Measurements from ENCODE around the gene SHE.

The SHE gene

DNA sequence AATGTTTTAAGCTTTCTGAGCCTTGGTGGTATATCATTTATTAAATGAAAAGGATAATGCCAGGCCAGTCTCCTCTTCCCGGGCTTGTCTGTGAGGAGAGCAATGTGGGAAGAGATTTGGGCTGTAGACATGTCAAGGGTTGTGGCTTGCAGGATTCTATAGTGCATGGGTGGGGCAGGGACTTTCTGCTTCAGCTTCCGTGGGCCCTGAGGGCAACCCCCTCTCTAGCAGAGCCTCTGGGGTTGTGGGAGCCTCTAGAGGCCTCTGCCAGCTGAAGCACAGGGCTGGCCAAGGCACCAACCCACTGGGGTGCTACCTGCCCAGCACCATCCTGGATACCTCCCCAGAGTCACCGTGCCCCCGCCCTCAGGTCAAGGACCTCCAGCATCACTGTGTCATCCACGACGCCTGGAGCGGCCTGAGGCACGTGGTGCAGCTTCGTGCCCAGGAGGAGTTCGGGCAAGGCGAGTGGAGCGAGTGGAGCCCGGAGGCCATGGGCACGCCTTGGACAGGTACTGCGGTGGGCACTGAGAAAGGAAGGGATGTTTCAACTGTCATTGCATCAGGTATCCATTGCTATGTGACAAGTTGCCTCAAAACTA, 66.5 kb downstream of the SHE start:
- TF ChIP-seq, protein P1, sequence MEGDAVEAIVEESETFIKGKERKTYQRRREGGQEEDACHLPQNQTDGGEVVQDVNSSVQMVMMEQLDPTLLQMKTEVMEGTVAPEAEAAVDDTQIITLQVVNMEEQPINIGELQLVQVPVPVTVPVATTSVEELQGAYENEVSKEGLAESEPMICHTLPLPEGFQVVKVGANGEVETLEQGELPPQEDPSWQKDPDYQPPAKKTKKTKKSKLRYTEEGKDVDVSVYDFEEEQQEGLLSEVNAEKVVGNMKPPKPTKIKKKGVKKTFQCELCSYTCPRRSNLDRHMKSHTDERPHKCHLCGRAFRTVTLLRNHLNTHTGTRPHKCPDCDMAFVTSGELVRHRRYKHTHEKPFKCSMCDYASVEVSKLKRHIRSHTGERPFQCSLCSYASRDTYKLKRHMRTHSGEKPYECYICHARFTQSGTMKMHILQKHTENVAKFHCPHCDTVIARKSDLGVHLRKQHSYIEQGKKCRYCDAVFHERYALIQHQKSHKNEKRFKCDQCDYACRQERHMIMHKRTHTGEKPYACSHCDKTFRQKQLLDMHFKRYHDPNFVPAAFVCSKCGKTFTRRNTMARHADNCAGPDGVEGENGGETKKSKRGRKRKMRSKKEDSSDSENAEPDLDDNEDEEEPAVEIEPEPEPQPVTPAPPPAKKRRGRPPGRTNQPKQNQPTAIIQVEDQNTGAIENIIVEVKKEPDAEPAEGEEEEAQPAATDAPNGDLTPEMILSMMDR (IDR thresholded peaks at IDR 0.05; ENCODE audit: insufficient read depth, missing control alignments) = no peak
- no peak for DNase-seq (ENCODE audit: insufficient read length, low spot score)
- FAIRE-seq = no peak

DNA sequence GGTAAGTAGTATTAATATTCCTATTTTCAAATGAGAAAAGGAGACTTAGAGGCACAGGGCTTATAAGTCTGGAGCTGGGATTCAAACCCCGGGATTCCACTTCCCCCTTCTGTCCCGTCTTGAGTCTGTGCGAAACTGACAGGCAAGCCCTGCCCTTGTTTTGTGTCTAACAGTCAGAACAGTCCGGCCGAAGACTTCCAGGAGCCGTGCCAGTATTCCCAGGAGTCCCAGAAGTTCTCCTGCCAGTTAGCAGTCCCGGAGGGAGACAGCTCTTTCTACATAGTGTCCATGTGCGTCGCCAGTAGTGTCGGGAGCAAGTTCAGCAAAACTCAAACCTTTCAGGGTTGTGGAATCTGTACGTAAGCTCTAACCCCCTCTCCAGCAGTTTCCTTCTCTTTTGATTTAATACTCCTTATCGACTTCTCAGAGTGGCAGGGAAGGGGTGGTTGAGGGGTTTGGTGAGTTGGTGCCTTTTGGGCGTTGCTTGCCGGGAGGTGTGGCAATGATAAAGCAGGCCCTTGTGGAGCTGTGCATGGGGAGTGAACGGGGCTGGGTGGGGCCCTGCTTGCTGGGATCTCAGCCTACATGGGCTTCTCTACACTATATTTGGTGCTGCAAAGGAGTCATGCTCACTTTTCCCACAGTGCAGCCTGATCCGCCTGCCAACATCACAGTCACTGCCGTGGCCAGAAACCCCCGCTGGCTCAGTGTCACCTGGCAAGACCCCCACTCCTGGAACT, 67.7 kb downstream of the SHE start:
- DNase-seq (ENCODE audit: insufficient read length, low spot score) = no peak
- no peak for FAIRE-seq

DNA sequence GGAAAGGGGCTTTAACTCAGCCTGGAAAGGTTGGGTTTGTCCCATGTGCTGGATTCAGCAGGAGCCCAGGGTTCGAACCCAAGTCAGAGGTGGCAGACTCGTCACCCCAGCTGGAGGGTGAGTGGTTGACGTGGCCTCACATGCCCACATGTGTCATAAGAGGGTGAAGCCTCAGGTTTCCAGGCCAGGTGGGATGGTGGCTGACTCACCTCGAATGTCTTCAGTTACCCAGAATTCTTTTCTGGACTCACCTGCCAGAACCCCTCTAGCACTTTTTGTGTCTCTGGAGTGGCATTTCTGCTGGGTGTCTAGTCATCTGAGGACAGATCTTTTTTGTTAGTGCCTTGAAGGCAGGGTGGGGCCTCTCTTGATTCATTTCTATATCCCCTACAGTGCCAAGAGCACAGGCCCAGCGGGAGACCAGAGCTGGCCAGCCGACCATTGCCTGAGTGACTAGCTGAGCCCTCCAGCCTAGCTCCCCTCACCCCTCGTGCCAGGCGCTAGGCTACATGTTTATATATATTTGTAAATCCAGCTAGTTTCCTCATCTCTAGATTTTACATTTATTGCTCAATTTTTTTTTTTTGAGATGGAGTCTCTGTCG, 68.9 kb downstream of the SHE start:
- no peak for DNase-seq (ENCODE audit: insufficient read length, low spot score)
- no peak for FAIRE-seq
- TF ChIP-seq, protein P1 (IDR thresholded peaks at IDR 0.05; ENCODE audit: insufficient read depth, missing control alignments) = no peak

More for the DNA sequence above, 67.7 kb downstream of the SHE start:
- TF ChIP-seq, protein P1 (IDR thresholded peaks at IDR 0.05; ENCODE audit: insufficient read depth, missing control alignments) = no peak

DNA sequence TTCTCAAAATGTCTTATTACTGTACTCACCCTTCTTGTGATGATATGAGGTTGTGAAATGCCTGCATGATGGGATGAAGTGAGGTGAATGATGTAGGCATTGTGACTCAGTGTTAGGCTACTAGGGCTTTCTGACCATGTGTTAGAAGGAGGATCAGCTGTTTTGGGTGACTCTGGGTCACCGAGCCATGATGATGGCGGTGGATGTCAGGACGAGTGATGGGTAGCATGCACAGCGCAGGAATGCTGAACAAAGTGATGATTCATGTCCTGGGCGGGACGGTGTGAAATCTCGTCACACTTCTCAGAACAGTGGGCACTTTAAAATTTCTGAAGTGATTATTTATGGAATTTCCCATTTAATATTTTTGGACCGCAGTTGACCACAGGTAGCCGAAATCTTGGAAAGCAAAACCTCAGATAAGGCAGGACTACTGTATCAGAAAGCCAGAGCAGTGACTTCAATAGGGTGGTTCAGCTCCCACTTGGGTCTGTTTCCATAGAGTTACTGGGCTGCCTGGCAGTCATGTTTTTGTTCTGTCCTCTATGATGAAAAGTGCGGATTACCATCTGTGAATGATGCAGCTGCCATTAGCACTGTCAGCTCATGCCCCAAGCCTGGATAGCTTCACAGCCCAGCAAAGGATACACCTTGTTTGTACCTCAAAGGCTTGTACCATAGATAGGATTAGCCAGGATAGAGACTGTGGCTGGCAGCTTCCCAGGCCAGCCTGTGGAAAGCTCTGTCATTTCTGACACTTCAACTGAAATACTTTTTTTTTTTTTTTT, 70.4 kb downstream of the SHE start:
- FAIRE-seq = no peak
- no peak for DNase-seq (ENCODE audit: insufficient read length, low spot score)
- TF ChIP-seq, protein P1 (IDR thresholded peaks at IDR 0.05; ENCODE audit: insufficient read depth, missing control alignments) = no peak

DNA sequence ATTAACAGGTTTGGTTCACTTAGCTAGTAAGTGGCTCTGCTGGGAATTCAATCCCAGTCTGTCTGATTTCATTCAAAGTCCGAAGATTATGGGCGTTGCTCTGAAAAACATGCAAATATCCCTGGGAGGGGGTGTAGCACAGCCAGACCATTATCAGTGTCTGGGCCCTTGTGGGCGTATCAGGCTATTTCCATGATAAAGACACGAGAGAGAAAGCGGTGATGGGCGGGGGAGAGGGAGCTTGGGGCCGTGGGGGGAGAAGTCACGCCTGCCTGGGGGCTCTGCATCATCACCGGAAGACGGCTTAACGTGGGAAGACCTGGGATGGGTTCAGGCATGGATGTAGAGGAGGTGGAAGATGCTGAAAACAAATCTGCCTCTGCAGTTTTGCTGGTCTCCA, 71.3 kb downstream of the SHE start:
- TF ChIP-seq, protein P1 (IDR thresholded peaks at IDR 0.05; ENCODE audit: insufficient read depth, missing control alignments) = no peak
- DNase-seq (ENCODE audit: insufficient read length, low spot score) (no peak), FAIRE-seq (no peak)

DNA sequence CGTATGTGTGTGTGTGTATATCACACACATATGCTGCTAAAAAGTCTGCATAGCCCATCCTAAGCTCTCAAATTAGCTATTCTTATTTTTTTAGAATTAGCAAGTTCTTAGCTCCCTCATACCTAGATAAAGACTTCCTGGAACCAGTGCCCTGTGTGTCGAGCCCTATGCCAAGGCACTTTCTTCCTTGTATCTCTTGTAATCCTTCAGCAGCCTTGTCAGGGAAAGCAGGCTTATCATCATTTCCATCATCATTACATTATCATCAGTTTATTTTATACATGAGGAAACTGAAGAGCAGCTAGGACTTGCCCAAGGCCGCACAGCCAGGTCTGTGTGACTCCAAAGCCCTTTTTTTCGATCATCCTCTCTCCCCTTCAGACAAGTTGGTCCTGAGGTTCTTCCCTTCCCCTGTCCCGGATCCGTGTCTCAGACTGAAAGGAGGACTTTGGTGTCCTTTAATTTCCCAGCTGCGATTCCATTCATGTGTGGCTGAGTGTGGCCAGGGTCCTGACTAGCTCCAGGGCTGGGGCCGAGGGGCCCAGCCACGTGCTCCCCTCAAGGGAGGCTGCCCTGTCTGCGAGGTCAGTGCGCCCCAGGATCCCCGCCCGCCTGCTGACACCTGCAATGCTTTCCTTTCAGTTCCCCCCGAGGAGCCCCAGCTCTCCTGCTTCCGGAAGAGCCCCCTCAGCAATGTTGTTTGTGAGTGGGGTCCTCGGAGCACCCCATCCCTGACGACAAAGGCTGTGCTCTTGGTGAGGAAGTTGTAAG, 72.2 kb downstream of the SHE start:
- TF ChIP-seq, protein P1 (IDR thresholded peaks at IDR 0.05; ENCODE audit: insufficient read depth, missing control alignments) = no peak
- DNase-seq (ENCODE audit: insufficient read length, low spot score) (no peak), FAIRE-seq (no peak)

Measured in D721Med (cell line).